ENCODE data around the gene NGEF.

NGEF gene

DNA sequence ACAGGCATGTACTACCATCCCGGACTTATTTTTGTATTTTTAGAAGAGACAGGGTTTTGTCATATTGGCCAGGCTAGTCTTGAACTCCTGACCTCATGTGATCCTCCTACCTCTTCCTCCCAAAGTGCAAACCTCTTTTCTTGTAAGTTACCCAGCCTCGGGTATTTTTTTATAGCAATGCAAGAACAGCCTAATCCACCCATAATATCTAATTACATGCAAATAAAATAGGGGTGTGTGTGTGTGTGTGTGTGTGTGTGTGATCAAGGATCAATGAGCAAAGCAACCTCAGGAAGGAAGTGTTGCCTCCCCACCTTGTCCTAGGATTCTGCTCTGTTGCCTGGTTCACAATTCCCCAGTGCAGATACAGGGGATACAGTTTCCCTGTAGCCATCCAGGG, 45.6 kb downstream of the NGEF start:
- Histone ChIP-seq H3K9me3 (no peaks in the 10 kb centered on the region), H3K27me3 (peaks cover 9% of the 10 kb centered on the region), H3K36me3 (no peaks in the 10 kb centered on the region), H3K4me1 (ENCODE audit: control insufficient read depth in 1 of 2, insufficient read depth in 1 of 2, low read depth in 1 of 2, low read length in 1 of 2) (no peaks in the 10 kb centered on the region), H3K4me3 (ENCODE audit: low read depth in 1 of 2, low read length in 1 of 2) (no peak overlapping the region), H3K27ac (no peak overlapping the region)
- TF ChIP-seq, protein P1, sequence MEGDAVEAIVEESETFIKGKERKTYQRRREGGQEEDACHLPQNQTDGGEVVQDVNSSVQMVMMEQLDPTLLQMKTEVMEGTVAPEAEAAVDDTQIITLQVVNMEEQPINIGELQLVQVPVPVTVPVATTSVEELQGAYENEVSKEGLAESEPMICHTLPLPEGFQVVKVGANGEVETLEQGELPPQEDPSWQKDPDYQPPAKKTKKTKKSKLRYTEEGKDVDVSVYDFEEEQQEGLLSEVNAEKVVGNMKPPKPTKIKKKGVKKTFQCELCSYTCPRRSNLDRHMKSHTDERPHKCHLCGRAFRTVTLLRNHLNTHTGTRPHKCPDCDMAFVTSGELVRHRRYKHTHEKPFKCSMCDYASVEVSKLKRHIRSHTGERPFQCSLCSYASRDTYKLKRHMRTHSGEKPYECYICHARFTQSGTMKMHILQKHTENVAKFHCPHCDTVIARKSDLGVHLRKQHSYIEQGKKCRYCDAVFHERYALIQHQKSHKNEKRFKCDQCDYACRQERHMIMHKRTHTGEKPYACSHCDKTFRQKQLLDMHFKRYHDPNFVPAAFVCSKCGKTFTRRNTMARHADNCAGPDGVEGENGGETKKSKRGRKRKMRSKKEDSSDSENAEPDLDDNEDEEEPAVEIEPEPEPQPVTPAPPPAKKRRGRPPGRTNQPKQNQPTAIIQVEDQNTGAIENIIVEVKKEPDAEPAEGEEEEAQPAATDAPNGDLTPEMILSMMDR (IDR thresholded peaks at IDR 0.05): no peak

DNA sequence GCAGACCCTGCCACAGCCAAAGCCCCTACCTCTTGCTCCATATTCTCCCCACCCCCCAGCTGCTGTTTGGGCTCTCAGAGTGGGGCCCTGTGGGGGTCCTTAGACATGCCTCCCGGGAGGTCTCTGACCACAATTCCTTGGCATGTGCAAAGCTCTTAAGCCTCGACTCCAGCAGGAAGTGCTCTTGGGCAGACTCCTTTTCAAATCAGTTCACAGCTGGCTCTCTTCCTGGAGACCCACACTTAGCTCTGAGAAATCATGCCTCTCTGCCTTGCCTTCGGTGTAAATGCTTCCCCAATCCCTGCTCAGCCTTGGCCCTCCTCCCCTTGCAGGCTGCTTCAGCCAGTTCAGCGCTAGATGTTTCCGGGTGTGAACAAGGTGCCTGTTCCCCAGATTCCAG, 46.9 kb downstream of the NGEF start:
- peaks cover 9% of the 10 kb centered on the region for H3K27me3 ChIP-seq
- H3K27ac ChIP-seq: no peak overlapping the region
- H3K4me3 ChIP-seq (ENCODE audit: low read depth in 1 of 2, low read length in 1 of 2): no peak overlapping the region
- no peaks in the 10 kb centered on the region for H3K4me1 ChIP-seq (ENCODE audit: control insufficient read depth in 1 of 2, insufficient read depth in 1 of 2, low read depth in 1 of 2, low read length in 1 of 2)
- TF ChIP-seq, protein P1 (IDR thresholded peaks at IDR 0.05): no peak
- no peaks in the 10 kb centered on the region for H3K9me3 ChIP-seq
- no peaks in the 10 kb centered on the region for H3K36me3 ChIP-seq

DNA sequence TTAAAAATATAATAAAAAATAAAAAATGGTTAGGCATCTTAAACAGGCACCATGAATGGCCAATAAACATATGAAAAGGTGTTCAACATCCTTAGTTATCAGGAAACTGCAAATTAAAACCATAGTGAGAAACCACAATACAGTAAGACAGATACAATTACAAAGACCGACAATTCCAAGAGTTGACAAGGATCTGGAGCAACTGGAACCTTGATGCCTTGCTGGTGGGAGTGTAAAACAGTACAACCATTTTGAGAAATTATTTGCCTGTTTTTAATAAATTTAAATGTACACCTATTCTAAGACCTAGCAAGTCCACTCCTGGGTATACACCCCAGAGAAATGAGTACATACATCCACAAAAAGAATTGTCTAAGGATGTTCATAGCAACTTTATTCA, 49.1 kb downstream of the NGEF start:
- Histone ChIP-seq H3K36me3 (no peaks in the 10 kb centered on the region), H3K27ac (no peak overlapping the region), H3K27me3 (peaks cover 9% of the 10 kb centered on the region), H3K4me3 (ENCODE audit: low read depth in 1 of 2, low read length in 1 of 2) (no peak overlapping the region), H3K4me1 (ENCODE audit: control insufficient read depth in 1 of 2, insufficient read depth in 1 of 2, low read depth in 1 of 2, low read length in 1 of 2) (no peaks in the 10 kb centered on the region), H3K9me3 (no peaks in the 10 kb centered on the region)
- TF ChIP-seq, protein P1 (IDR thresholded peaks at IDR 0.05): no peak

DNA sequence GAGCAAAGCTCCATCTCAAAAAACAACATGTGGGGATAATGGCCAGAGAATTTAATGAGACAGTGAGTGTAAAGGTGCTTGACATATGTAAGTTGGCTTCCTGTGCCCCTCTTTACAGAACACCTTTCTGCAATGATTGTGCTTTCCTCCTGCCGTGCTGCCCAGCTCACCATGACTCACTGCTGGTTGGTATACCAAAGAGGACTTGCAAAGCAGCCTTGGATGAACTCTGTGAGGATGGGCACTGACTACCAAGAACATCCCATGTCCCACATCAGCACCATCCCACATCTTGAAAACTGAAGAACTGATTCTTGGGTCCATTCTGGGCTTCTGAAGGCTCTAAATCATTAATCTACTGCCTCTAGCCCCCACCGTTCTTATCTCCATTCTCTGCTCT, 52.2 kb downstream of the NGEF start:
- Histone ChIP-seq H3K4me3 (ENCODE audit: low read depth in 1 of 2, low read length in 1 of 2) (no peak overlapping the region), H3K36me3 (no peaks in the 10 kb centered on the region), H3K4me1 (ENCODE audit: control insufficient read depth in 1 of 2, insufficient read depth in 1 of 2, low read depth in 1 of 2, low read length in 1 of 2) (no peaks in the 10 kb centered on the region), H3K27ac (no peak overlapping the region), H3K9me3 (no peaks in the 10 kb centered on the region), H3K27me3 (peaks cover 4% of the 10 kb centered on the region)
- TF ChIP-seq, protein P1 (IDR thresholded peaks at IDR 0.05): no peak

DNA sequence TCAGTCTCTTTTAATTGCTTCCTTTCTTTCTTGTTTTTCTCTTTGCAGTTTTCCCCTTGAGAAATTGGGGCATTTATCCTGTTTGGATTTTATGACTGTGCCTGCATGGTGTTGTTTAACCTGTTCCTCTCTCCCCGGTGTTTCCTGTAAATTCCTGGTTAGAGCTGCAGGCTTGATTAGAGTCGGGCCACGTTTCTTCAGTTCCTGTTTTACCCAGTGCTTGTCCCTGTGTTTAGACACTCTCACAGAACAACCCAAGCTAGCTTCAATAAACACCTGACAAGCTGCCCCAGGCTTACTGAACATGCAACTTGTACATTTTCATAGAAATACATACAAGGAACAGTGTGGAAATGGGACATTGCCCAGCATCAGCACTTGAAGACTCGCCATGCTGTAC, 53.9 kb downstream of the NGEF start:
- Histone ChIP-seq H3K36me3 (no peaks in the 10 kb centered on the region), H3K27me3 (peaks cover 9% of the 10 kb centered on the region), H3K4me3 (ENCODE audit: low read depth in 1 of 2, low read length in 1 of 2) (no peak overlapping the region), H3K4me1 (ENCODE audit: control insufficient read depth in 1 of 2, insufficient read depth in 1 of 2, low read depth in 1 of 2, low read length in 1 of 2) (no peaks in the 10 kb centered on the region), H3K27ac (no peak overlapping the region), H3K9me3 (no peaks in the 10 kb centered on the region)
- TF ChIP-seq, protein P1 (IDR thresholded peaks at IDR 0.05): no peak

DNA sequence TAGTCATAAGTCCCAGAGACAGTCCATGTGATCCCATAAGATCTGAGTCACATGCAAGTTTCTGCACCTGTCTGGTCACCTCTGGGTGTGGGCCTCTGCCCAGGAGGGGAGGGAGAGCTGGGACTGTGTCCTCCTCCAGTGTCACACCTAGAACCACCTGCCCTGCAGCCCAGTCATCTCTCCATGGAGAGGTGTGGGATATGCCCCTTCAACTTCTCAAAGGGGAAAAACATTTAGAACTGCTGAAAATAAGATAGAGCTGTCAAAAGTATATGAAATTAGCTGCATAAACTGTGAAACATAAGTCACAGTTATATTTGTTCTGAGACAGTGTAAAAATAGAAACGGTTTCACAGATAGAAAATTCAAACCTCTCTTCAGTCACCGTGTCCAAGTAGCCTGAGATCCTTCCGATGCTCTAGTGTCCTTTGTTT, 55.4 kb downstream of the NGEF start:
- Histone ChIP-seq H3K4me3 (ENCODE audit: low read depth in 1 of 2, low read length in 1 of 2) (no peak overlapping the region), H3K27me3 (peaks cover 9% of the 10 kb centered on the region)

More for the DNA sequence above, 55.4 kb downstream of the NGEF start:
- no peaks in the 10 kb centered on the region for H3K4me1 ChIP-seq (ENCODE audit: control insufficient read depth in 1 of 2, insufficient read depth in 1 of 2, low read depth in 1 of 2, low read length in 1 of 2)
- no peak overlapping the region for H3K27ac ChIP-seq
- no peaks in the 10 kb centered on the region for H3K9me3 ChIP-seq
- TF ChIP-seq, protein P1 (IDR thresholded peaks at IDR 0.05): no peak
- H3K36me3 ChIP-seq: no peaks in the 10 kb centered on the region
